ENCODE data around the gene SMAD6. TPM values are rescaled to one million over a fixed set of nuclear protein-coding genes. Genes with fewer than 3 reads are reported as not detected.

SMAD6 gene
- total RNA-seq, 1 experiment from 2014 or later = 6.6 TPM

- Histone ChIP-seq H3K79me2 (ENCODE audit: insufficient read depth, low read length) (no peaks in the 10 kb centered on the region), H3K4me1 (ENCODE audit: control insufficient read depth in 1 of 2, insufficient read depth in 2 of 2, low read length in 2 of 2) (peaks cover under 1 to 5% of the 10 kb centered on the region in 2 experiments; a peak in 3 of 4 replicates), H2AFZ (ENCODE audit: low read depth, low read length, poor library complexity, severe bottlenecking) (no peak overlapping the region), H3K36me3 (ENCODE audit: control insufficient read depth in 1 of 2, insufficient read depth in 2 of 2, low read length in 2 of 2) (no peaks in the 10 kb centered on the region), H3K9me3 (ENCODE audit: control insufficient read depth in 1 of 2, insufficient read depth in 1 of 2, low read depth in 1 of 2, low read length in 2 of 2) (peaks cover 0 to 4% of the 10 kb centered on the region in 2 experiments; a peak in 1 of 4 replicates), H3K4me3 (replicated peaks in 1 of 2; ENCODE audit: low read depth in 1 of 2, low read length in 2 of 2) (no peak overlapping the region), H3K4me2 (ENCODE audit: low read length) (no peak overlapping the region), H3K9ac (ENCODE audit: low read length) (no peak overlapping the region), H3K27me3 (ENCODE audit: insufficient read depth, low read length) (no peaks in the 10 kb centered on the region), H3K9me2 (ENCODE audit: insufficient read depth) (no peaks in the 10 kb centered on the region), H4K20me1 (ENCODE audit: insufficient read depth) (no peaks in the 10 kb centered on the region), H3K27ac (ENCODE audit: low read depth, low read length) (no peak overlapping the region)
- POLR2A ChIA-PET = no interaction called here
- TF ChIP-seq ELF1 (IDR thresholded peaks at IDR 0.05; ENCODE audit: borderline replicate concordance, low read depth) = no peak
- TF ChIP-seq, protein P1, sequence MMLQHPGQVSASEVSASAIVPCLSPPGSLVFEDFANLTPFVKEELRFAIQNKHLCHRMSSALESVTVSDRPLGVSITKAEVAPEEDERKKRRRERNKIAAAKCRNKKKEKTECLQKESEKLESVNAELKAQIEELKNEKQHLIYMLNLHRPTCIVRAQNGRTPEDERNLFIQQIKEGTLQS (IDR thresholded peaks at IDR 0.05) = no peak
- TF ChIP-seq TCF7L2 (IDR thresholded peaks at IDR 0.05; ENCODE audit: borderline replicate concordance, extremely low read depth, insufficient read depth, insufficient read length) = no peak
- no peak for TF ChIP-seq EZH2 (IDR thresholded peaks at IDR 0.05)
- TF ChIP-seq SP1 (IDR thresholded peaks at IDR 0.05; ENCODE audit: low read depth) = no peak
- no peak for TF ChIP-seq YY1 (IDR thresholded peaks at IDR 0.05; ENCODE audit: extremely low read depth, insufficient replicate concordance, low read depth, low read length)
- no peak for TF ChIP-seq CTCF (IDR thresholded peaks at IDR 0.05 in 2 of 3, conservative IDR thresholded peaks at IDR 0.05 in 1 of 3; ENCODE audit: borderline replicate concordance in 1 of 3, insufficient read depth in 1 of 3, low read depth in 2 of 3, low read length in 2 of 3)
- TF ChIP-seq POLR2AphosphoS5 (IDR thresholded peaks at IDR 0.05; ENCODE audit: low read depth, low read length) = no peak
- no peak for TF ChIP-seq RAD21 (IDR thresholded peaks at IDR 0.05; ENCODE audit: low read depth)
- TF ChIP-seq SIN3A (IDR thresholded peaks at IDR 0.05; ENCODE audit: low read depth) = no peak
- TF ChIP-seq REST (IDR thresholded peaks at IDR 0.05; ENCODE audit: low read depth) = no peak
- no peak for TF ChIP-seq CBX3 (IDR thresholded peaks at IDR 0.05; ENCODE audit: low read depth)
- TF ChIP-seq MAX (IDR thresholded peaks at IDR 0.05) = no peak
- TF ChIP-seq JUND (IDR thresholded peaks at IDR 0.05) = no peak
- intact Hi-C loops (cut with micrococcal nuclease) = no loop called here
- DNase-seq (ENCODE audit: low read depth, low spot score) (no peak), ATAC-seq (no peak)
- CTCF ChIA-PET = no interaction called here
- RAD21 ChIA-PET (ENCODE audit: low non-redundant PET in 1 of 2, low total read pairs in 2 of 2, uncharacterized antibody in 2 of 2, unreplicated experiment in 2 of 2) = no interaction called here
- BruUV-seq (replicated peaks) = no TSS peak
These were observed 22.9 kb upstream of the SMAD6 start for GRCh38 chr15:66679061-66679656.

All from HCT116 (cell line).